Activated CD8-positive, alpha-beta memory T cell treated with anti-CD3 and anti-CD28 coated beads for 36 hours (primary cell): Measurements from ENCODE around the gene MRPS25. TPM values are rescaled to one million over a fixed set of nuclear protein-coding genes. Genes with fewer than 3 reads are reported as not detected.

Source experiments
- CTCF ChIA-PET: fragments of 350-600 bp; sonication (Branson Sonifier 250); formaldehyde crosslinking; loops from one replicate; lab custom pipeline; 2021; ENCODE audit warnings: antibody characterized with exemption; lab: Charles Lee
- POLR2A ChIA-PET: fragments of 350-600 bp; sonication (Branson Sonifier 250); formaldehyde crosslinking; loops from one replicate; lab custom pipeline; 2021; ENCODE audit warnings: antibody characterized with exemption; lab: Charles Lee
- total RNA-seq, 2 experiments: library from RNA; stranded (reverse); gene quantifications; one replicate each; pipeline ENCODE4 v1.2.3, GENCODE V29; 2021

Gene MRPS25
- total RNA-seq, 2 experiments from 2014 or later = 90.5 to 90.8 TPM

GRCh38 chr3:15091575-15091974 lies 26.5 kb upstream of the MRPS25 start:
- ChIA-PET CTCF (no interaction called here), POLR2A (no interaction called here)

GRCh38 chr3:15089201-15089600 lies 24.1 kb upstream of the MRPS25 start:
- ChIA-PET CTCF (no interaction called here), POLR2A (interaction anchor here (0.6 kb wide), 1 partner anchor 32 kb away, joined by 6 read pairs; no protein-coding TSS in a partner anchor)

GRCh38 chr3:15086699-15087098 lies 21.6 kb upstream of the MRPS25 start:
- POLR2A ChIA-PET = no interaction called here
- CTCF ChIA-PET = interaction anchor here (1.4 kb wide), 1 partner anchor 14 kb away, joined by 3 read pairs; no protein-coding TSS in a partner anchor

- CTCF ChIA-PET = no interaction called here
- POLR2A ChIA-PET = no interaction called here
Observed at GRCh38 chr3:15086263-15086662, 21.1 kb upstream of the MRPS25 start.

GRCh38 chr3:15083252-15083651 lies 18.1 kb upstream of the MRPS25 start:
- POLR2A ChIA-PET = no interaction called here
- CTCF ChIA-PET = no interaction called here

- CTCF ChIA-PET = interaction anchor here (1.6 kb wide), 1 partner anchor 10 kb away, joined by 3 read pairs; no protein-coding TSS in a partner anchor
- POLR2A ChIA-PET = interaction anchor here (0.5 kb wide), 1 partner anchor 45 kb away, joined by 3 read pairs; no protein-coding TSS in a partner anchor
Observed at GRCh38 chr3:15081960-15082664, 17.0 kb upstream of the MRPS25 start.

- CTCF ChIA-PET = interaction anchor here (0.9 kb wide), 1 partner anchor 11 kb away, joined by 3 read pairs; no protein-coding TSS in a partner anchor
- POLR2A ChIA-PET = no interaction called here
Observed at GRCh38 chr3:15079091-15079490, 14.0 kb upstream of the MRPS25 start.

- ChIA-PET POLR2A (no interaction called here), CTCF (no interaction called here)
Observed at GRCh38 chr3:15074500-15074899, 9.4 kb upstream of the MRPS25 start.

- ChIA-PET CTCF (interaction anchor here (1.2 to 1.3 kb wide), 2 partner anchors 10 to 16 kb away, joined by 3 read pairs; no protein-coding TSS in a partner anchor), POLR2A (interaction anchor here (0.7 kb wide), 1 partner anchor 28 kb away, joined by 3 read pairs; no protein-coding TSS in a partner anchor)
Observed at GRCh38 chr3:15071699-15072098, 6.6 kb upstream of the MRPS25 start.

GRCh38 chr3:15069441-15069840 lies 4.3 kb upstream of the MRPS25 start:
- ChIA-PET POLR2A (no interaction called here), CTCF (interaction anchor here (1.0 kb wide), 1 partner anchor 9 kb away, joined by 4 read pairs; no protein-coding TSS in a partner anchor)

GRCh38 chr3:15066467-15066866 lies 1.4 kb upstream of the MRPS25 start:
- ChIA-PET POLR2A (no interaction called here), CTCF (no interaction called here)

- CTCF ChIA-PET = interaction anchor here (1.1 to 1.5 kb wide), 3 partner anchors 14 to 32 kb away, joined by 3 to 5 read pairs (median 4); no protein-coding TSS in a partner anchor
- POLR2A ChIA-PET = interaction anchor here (0.6 to 1.8 kb wide), 5 partner anchors 10 to 119 kb away, joined by 3 to 11 read pairs (median 5); no protein-coding TSS in a partner anchor
Observed at GRCh38 chr3:15065550-15066007, 464 bp upstream of the MRPS25 start.

- ChIA-PET POLR2A (interaction anchor here (0.7 to 1.8 kb wide), 6 partner anchors 9 to 35 kb away, joined by 3 to 11 read pairs (median 4); partner anchors contain the start of gene RBSN), CTCF (interaction anchor here (0.6 to 1.5 kb wide), 5 partner anchors 13 to 206 kb away, joined by 3 to 5 read pairs (median 4); no protein-coding TSS in a partner anchor)
Observed at GRCh38 chr3:15064299-15064834, 748 bp downstream of the MRPS25 start.

GRCh38 chr3:15063656-15064286 lies 1.3 kb downstream of the MRPS25 start:
- ChIA-PET POLR2A (interaction anchor here (1.1 to 1.8 kb wide), 4 partner anchors 9 to 35 kb away, joined by 3 to 11 read pairs (median 4); partner anchors contain the start of gene RBSN), CTCF (interaction anchor here (0.6 kb wide), 1 partner anchor 206 kb away, joined by 4 read pairs; no protein-coding TSS in a partner anchor)

- ChIA-PET POLR2A (interaction anchor here (1.1 kb wide), 1 partner anchor 36 kb away, joined by 3 read pairs; the partner anchor contains the start of gene RBSN), CTCF (interaction anchor here (0.6 kb wide), 1 partner anchor 148 kb away, joined by 3 read pairs; no protein-coding TSS in a partner anchor)
Observed at GRCh38 chr3:15063238-15063637, 1.9 kb downstream of the MRPS25 start.

GRCh38 chr3:15060029-15060428 lies 5.1 kb downstream of the MRPS25 start:
- ChIA-PET POLR2A (interaction anchor here (0.7 kb wide), 1 partner anchor 28 kb away, joined by 5 read pairs; no protein-coding TSS in a partner anchor), CTCF (interaction anchor here (0.8 to 1.9 kb wide), 2 partner anchors 9 kb away, joined by 4 to 9 read pairs; no protein-coding TSS in a partner anchor)

- ChIA-PET POLR2A (interaction anchor here (0.5 kb wide), 1 partner anchor 33 kb away, joined by 6 read pairs; no protein-coding TSS in a partner anchor), CTCF (no interaction called here)
Observed at GRCh38 chr3:15056676-15057404, 8.3 kb downstream of the MRPS25 start.

GRCh38 chr3:15055019-15055557 lies 10.0 kb downstream of the MRPS25 start:
- ChIA-PET POLR2A (interaction anchor here (1.0 to 1.2 kb wide), 2 partner anchors 10 to 44 kb away, joined by 4 to 5 read pairs; partner anchors contain the start of genes MRPS25 and RBSN), CTCF (no interaction called here)
